Fibroblast of the aortic adventitia (primary cell): ENCODE measurements around the gene PDIK1L. TPM values are rescaled to one million over a fixed set of nuclear protein-coding genes. Genes with fewer than 3 reads are reported as not detected.
"Not testable (repeated sequence)": the region's sequence is repeated elsewhere in the genome, so short reads cannot be mapped to it uniquely, and the experiment has no call there.

Source experiments
- DNase-seq: peaks from one replicate; pipeline ENCODE4 v3.0.0-alpha.2; 2010; ENCODE audit warnings: low read depth
- H3K4me3 ChIP-seq: 2 replicates; pipeline ENCODE4 v1.5.1; 2011; ENCODE audit warnings: low read depth, mild to moderate bottlenecking, control low read depth, low read length, moderate library complexity
- total RNA-seq: library from RNA; depleted of rRNA; stranded (reverse); fragments of >200 nt; gene quantifications from 2 replicates; pipeline ENCODE4 v1.2.3, GENCODE V29; 2012; ENCODE audit warnings: low replicate concordance
- TF ChIP-seq, protein P1 (sequence below): IDR thresholded peaks from 2 replicates; pipeline ENCODE4 v1.5.1; 2011; ENCODE audit warnings: mild to moderate bottlenecking, low read length, control low read depth, inconsistent platforms; ENCODE audit not compliant: insufficient read depth

PDIK1L gene
- total RNA-seq, 1 donor: 10.1 TPM

DNA sequence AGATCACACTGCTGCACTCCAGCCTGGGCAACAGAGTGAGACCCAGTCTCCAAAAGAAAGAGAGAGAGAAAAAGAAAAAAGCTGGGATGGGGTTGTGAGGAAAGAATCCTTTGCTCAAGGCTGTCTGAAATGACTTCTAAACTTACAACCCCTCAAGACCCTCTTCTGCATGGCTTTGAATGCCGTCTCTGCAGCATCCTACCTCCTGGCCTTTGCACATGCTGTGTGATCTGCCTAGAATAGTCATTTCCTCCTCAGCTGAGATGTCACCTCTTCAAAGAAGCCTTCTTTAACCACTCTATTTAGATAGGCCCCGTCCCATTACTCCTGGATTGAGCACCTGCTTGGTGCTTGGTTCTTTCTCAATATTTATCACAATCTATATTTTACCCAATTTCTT, 26.8 kb upstream of the PDIK1L start:
- TF ChIP-seq, protein P1, sequence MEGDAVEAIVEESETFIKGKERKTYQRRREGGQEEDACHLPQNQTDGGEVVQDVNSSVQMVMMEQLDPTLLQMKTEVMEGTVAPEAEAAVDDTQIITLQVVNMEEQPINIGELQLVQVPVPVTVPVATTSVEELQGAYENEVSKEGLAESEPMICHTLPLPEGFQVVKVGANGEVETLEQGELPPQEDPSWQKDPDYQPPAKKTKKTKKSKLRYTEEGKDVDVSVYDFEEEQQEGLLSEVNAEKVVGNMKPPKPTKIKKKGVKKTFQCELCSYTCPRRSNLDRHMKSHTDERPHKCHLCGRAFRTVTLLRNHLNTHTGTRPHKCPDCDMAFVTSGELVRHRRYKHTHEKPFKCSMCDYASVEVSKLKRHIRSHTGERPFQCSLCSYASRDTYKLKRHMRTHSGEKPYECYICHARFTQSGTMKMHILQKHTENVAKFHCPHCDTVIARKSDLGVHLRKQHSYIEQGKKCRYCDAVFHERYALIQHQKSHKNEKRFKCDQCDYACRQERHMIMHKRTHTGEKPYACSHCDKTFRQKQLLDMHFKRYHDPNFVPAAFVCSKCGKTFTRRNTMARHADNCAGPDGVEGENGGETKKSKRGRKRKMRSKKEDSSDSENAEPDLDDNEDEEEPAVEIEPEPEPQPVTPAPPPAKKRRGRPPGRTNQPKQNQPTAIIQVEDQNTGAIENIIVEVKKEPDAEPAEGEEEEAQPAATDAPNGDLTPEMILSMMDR: no peak
- H3K4me3 ChIP-seq: no peak overlapping the region
- DNase-seq: no peak

DNA sequence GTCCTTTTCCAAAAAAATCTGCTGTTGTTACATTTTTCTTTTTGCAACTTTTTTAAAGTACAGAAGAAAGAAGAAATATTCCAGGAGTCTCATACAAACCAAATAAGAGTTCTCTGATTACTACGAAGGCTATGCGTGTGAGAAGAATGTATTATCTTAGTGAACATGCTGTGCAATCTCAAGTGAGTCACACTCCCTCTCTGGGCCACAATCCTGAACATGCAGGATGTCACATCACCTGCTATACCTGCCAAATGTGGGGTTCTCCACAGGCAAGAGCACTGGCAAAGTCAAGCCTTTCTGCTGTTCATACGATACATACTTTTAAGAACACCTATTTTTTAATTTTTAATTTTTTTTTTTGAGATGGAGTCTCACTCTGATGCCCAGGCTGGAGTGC, 22.5 kb upstream of the PDIK1L start:
- no peak overlapping the region for H3K4me3 ChIP-seq
- no peak for DNase-seq
- TF ChIP-seq, protein P1: no peak

DNA sequence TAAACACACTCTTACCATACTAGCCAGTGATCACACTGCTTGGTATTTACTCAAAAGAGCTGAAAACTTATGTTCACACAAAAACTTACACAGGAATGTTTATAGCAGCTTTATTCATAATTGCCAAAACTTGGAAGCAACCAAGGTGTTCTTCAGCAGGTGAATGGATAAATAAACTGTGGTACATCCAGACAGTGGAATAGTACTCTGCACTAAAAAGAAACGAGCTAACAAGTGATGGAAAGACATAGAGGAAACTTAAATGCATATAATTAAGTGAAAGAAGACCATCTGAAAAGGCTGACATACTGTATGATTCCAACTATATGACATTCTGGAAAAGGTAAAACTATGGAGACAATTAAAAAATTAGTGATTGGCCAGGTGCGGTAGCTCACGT, 20.7 kb upstream of the PDIK1L start:
- no peak overlapping the region for H3K4me3 ChIP-seq
- DNase-seq: no peak

DNA sequence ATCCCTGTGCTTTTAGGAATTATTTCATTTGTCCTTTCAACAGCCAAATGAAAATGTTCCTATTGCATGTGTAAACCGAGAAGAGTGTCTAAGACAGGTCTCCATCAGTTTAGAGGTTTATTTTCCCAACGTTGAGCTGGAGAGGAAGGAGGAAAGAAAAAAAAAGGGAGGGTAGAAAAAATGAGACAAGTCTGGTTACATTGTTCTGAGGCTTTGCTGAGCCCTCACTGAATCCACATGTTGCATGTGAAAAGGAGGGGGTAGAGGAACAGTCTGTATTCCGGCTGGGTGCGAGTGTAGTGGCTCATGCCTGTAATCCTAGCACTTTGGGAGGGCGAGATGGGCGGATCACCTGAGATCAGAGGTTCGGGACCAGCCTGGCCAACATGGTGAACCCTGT, 19.2 kb upstream of the PDIK1L start:
- TF ChIP-seq, protein P1: no peak
- DNase-seq: no peak

More for the DNA sequence above, 20.7 kb upstream of the PDIK1L start:
- TF ChIP-seq, protein P1: no peak

DNA sequence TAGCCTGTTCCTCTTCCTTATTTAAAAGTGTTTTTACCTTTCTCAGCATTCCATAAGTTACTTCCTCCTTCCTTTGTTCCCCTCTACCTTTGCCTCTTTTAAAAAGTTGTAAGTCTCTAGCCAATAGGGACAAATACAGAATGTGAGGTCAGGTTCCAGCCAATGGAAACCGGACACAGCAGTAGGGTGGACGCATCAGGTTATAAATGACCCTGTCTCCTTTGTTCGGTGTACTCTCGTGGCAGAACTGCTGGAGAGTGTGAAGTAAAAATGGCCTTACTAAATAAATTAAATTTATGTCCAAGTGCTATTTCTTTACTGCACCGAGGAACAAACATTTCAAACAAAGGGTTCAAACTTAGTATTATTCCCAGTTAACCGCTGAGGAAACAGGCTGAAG, 18.1 kb upstream of the PDIK1L start:
- not testable (repeated sequence) for H3K4me3 ChIP-seq, DNase-seq

More for the DNA sequence above, 19.2 kb upstream of the PDIK1L start:
- no peak overlapping the region for H3K4me3 ChIP-seq

DNA sequence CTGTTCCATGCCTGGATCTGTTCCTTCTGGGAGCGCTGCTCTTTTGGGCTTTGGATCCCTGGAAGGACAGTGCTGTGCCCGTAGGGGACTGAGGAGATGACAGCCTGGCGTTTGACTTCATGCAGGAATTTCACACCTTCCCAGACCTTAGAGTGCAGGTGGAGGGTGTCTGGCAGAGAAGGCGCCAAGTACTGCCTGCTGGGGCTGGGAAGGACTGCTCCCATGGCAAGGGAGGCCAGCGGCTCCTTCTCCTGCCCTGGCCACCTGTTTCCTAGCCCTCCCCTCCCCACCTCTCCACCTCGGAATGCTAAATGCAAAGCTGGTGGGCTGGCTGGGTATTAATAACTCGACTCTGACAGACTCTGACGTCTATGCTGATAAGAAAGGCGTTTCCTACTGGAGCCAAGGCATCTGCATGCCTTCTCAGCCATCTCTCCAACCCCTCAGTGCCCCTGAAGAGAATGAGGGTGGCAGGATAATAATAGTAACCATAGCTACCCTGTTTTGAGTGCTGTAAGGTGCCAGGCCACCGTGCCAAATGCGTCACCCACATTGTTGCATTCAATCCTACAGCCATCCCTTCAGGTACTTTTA, 17.5 kb upstream of the PDIK1L start:
- DNase-seq: peak; percentile 82
- no peak overlapping the region for H3K4me3 ChIP-seq
- TF ChIP-seq, protein P1: no peak

DNA sequence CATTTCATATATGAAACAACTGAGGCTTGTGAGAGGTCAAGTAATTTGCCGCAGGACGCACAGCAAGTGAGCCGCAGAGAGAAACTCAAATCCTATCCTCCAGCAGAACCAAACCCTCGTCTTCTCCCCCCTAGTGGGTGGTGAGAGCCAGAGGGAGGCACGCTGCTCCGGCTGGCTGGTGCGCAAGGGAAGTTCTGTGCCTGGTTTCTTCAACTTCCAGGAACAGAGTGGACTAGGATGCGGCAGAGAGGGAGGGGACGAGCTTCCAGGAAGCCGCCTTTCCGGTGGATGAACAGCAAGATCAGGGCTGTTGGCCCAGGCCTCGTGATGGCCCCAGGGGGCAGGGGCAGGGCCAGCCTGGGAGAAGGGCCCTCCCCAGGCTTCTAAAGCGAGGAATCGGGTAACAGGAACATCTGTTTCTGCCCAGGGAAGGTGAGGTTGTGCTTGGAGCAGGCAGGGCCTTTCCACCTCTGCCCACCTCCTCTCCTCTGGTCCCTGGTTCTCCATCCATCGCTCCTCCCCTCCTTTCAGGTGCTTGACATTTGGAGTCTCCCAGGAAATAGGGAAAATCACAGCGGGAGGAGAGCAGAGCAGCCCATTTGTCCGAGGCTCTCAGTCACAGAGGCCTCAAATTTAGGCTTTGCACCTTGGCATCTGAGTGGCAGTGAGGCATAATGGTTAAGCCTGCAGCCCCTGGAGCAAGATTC, 16.8 kb upstream of the PDIK1L start:
- peak; percentile 69 for DNase-seq
- TF ChIP-seq, protein P1: peak; percentile 33
- H3K4me3 ChIP-seq: no peak overlapping the region
